K562 (cell line): ENCODE measurements around the gene EPN2. TPM values are rescaled to one million over a fixed set of nuclear protein-coding genes. Genes with fewer than 3 reads are reported as not detected.

Source experiments
- ATAC-seq: fragments of 200-7000 bp; cut with Tn5 transposase; 3 replicates; pipeline ENCODE4 v1.9.1; 2020; ENCODE audit warnings: moderate library complexity
- BruUV-seq: library from RNA; stranded (reverse); fragments of 400-500 nt; replicated peaks from 2 replicates; lab custom pipeline; 2021; lab: Mats Ljungman, UMichigan
- CTCF ChIA-PET: fragments of 300-600 bp; formaldehyde crosslinking; extraction: SDS; loops from one replicate; lab custom pipeline; 2021; ENCODE audit warnings: low intra/inter-chr PET ratio; lab: Yijun Ruan, JAX
- POLR2A ChIA-PET: fragments of 300-600, 350-650 bp; sonication (Branson Sonifier 250); formaldehyde crosslinking; extraction: SDS; loops from one replicate; lab custom pipeline; 2021; ENCODE audit warnings: antibody characterized with exemption, inconsistent platforms; lab: Yijun Ruan, JAX
- DNase-seq, 4 experiments: peaks; one replicate each; pipeline versions ENCODE4 v3.0.0 to v3.0.0-alpha.2; 2011 to 2018; ENCODE audit warnings: low spot score in 3 of 4, mixed read lengths in 3 of 4; ENCODE audit errors: extremely low read depth in 1 of 4
- FAIRE-seq: peaks from 2 replicates; lab custom pipeline; 2011; peaks lifted over from hg19 to GRCh38; lab: Jason Lieb, UNC
- H2AFZ ChIP-seq: 2 replicates; pipeline ENCODE4 v1.6.0; 2011; ENCODE audit warnings: low read depth, low read length, control low read depth, inconsistent platforms
- H3K27ac ChIP-seq: fragments of 200-600 bp; 3 replicates; pipeline ENCODE4 v1.8.0; 2011; ENCODE audit warnings: low read depth, mild to moderate bottlenecking, control low read depth, inconsistent platforms, low read length, moderate library complexity, mixed read lengths; ENCODE audit errors: extremely low read depth
- H3K27me3 ChIP-seq, 2 experiments: fragments of 300-600 bp in 1 of 2; 2 replicates in 1 of 2; 3 replicates in 1 of 2; pipeline versions ENCODE4 v1.6.0 to v1.8.0; 2011; ENCODE audit warnings: inconsistent platforms in 2 of 2, low read length in 2 of 2, mild to moderate bottlenecking in 1 of 2, mixed read lengths in 1 of 2, moderate library complexity in 1 of 2; ENCODE audit not compliant: control insufficient read depth in 2 of 2, insufficient read depth in 2 of 2
- H3K36me3 ChIP-seq: fragments of 300-600 bp; 3 replicates; pipeline ENCODE4 v1.8.0; 2011; ENCODE audit warnings: mild to moderate bottlenecking, low read length, inconsistent platforms; ENCODE audit not compliant: control insufficient read depth, insufficient read depth
- H3K4me1 ChIP-seq, 2 experiments: fragments of 200-600 bp in 1 of 2; replicated peaks in 1 of 2; 2 replicates in 1 of 2; 3 replicates in 1 of 2; pipeline versions ENCODE4 v1.5.1 to v1.8.0; 2011; ENCODE audit warnings: inconsistent platforms in 2 of 2, low read length in 2 of 2, mild to moderate bottlenecking in 1 of 2, mixed read lengths in 1 of 2, moderate library complexity in 1 of 2; ENCODE audit not compliant: control insufficient read depth in 2 of 2, insufficient read depth in 2 of 2
- H3K4me2 ChIP-seq: 2 replicates; pipeline ENCODE4 v1.6.1; 2011; ENCODE audit warnings: low read length, control low read depth, inconsistent platforms, mixed read lengths; ENCODE audit not compliant: insufficient read depth
- H3K4me3 ChIP-seq: fragments of 200-600 bp; sonication (generic), shearing (Covaris generic); 2 replicates; pipeline ENCODE4 v1.5.1; 2016; ENCODE audit warnings: control low read depth, inconsistent platforms
- H3K79me2 ChIP-seq: fragments of 200-600 bp; 3 replicates; pipeline ENCODE4 v1.8.0; 2011; ENCODE audit warnings: low read length, inconsistent platforms; ENCODE audit not compliant: control insufficient read depth, insufficient read depth
- H3K9ac ChIP-seq, 2 experiments: 2 replicates each; pipeline versions ENCODE4 v1.6.0 to v1.6.1; 2011; ENCODE audit warnings: low read depth in 2 of 2, low read length in 2 of 2, control low read depth in 1 of 2, inconsistent platforms in 1 of 2, mild to moderate bottlenecking in 1 of 2, mixed read lengths in 1 of 2; ENCODE audit not compliant: insufficient read depth in 1 of 2
- H3K9me1 ChIP-seq: one replicate; pipeline ENCODE4 v1.6.0; 2011; ENCODE audit warnings: inconsistent platforms, mild to moderate bottlenecking, low read length, moderate library complexity; ENCODE audit not compliant: control insufficient read depth, insufficient read depth
- H3K9me3 ChIP-seq: replicated peaks from 2 replicates; pipeline ENCODE4 v1.5.1; 2011; ENCODE audit warnings: low read depth, low read length, inconsistent platforms; ENCODE audit not compliant: control insufficient read depth, insufficient read depth
- H4K20me1 ChIP-seq: replicated peaks from 2 replicates; pipeline ENCODE4 v1.6.1; 2011; ENCODE audit warnings: low read length, inconsistent platforms, mixed read lengths; ENCODE audit not compliant: control insufficient read depth, insufficient read depth
- TBL1XR1 ChIP-seq, 2 experiments: IDR thresholded peaks; 2 replicates each; pipeline ENCODE4 v1.6.1; 2012; ENCODE audit warnings: improper control_type of control experiment in 2 of 2, low read length in 2 of 2, mild to moderate bottlenecking in 1 of 2
- WGBS: fragments of 100-300 bp; shearing (Covaris generic); methylation state at CpG from one replicate; pipeline ENCODE4 v1.1.6; 2016; ENCODE audit warnings: low coverage, mixed read lengths; ENCODE audit not compliant: insufficient coverage; ENCODE audit errors: missing lambda C conversion rate; 5-methylcytosine and 5-hydroxymethylcytosine counted together
- in situ Hi-C: fragments of 300-500 bp; cut with MboI; formaldehyde crosslinking; loops from 4 replicates; pipeline ENCODE4 v1.15.0; 2018; ENCODE audit warnings: inconsistent platforms, mixed read lengths
- intact Hi-C: fragments of 100-400 bp; cut with micrococcal nuclease; formaldehyde crosslinking; loops from 2 replicates; pipeline ENCODE4 v1.14.2; 2022
- polyA plus RNA-seq, 8 experiments: library from polyadenylated mRNA; depleted of rRNA in 4 of 8; stranded (reverse) in 5 of 8; unstranded in 3 of 8; fragments of >200 nt; fragmentation: Nextera tagmentation in 2 of 8; fragmentation: Illumina TruSeq in 1 of 8; extraction: Ambion mirVana in 2 of 8; extraction: Trizol in 1 of 8; gene quantifications; 2 replicates each; pipeline versions ENCODE4 v1.2.1 to v1.2.3, GENCODE V29; 2011 to 2014; ENCODE audit warnings: inconsistent platforms in 1 of 8, missing spikeins in 1 of 8
- total RNA-seq, 7 experiments: library from RNA; depleted of rRNA in 6 of 7; stranded (reverse); fragments of >200 nt in 6 of 7; fragmentation: Illumina TruSeq in 2 of 7; extraction: Trizol in 2 of 7; gene quantifications; 2 replicates each; pipeline versions ENCODE4 v1.2.1 to v1.2.3, GENCODE V29; 2011 to 2021; ENCODE audit warnings: low replicate concordance in 1 of 7
- TF ChIP-seq, protein P1 (sequence below): sonication (generic); formaldehyde crosslinking; IDR thresholded peaks from 2 replicates; pipeline ENCODE4 v1.9.0; 2022; ENCODE audit warnings: mild to moderate bottlenecking, missing genetic modification reagents
- TF ChIP-seq, protein P2 (sequence below): fragments of 450-650 bp; formaldehyde crosslinking; IDR thresholded peaks from 2 replicates; pipeline ENCODE4 v1.4.0; 2022; ENCODE audit warnings: missing genetic modification characterization

Gene EPN2
- total and polyA plus RNA-seq, 9 of the 15 experiments (the other 6 are each of a cell fraction or from before 2014, with no cell fraction given) = 1.0 to 12.9 (median 8.9) TPM

DNA sequence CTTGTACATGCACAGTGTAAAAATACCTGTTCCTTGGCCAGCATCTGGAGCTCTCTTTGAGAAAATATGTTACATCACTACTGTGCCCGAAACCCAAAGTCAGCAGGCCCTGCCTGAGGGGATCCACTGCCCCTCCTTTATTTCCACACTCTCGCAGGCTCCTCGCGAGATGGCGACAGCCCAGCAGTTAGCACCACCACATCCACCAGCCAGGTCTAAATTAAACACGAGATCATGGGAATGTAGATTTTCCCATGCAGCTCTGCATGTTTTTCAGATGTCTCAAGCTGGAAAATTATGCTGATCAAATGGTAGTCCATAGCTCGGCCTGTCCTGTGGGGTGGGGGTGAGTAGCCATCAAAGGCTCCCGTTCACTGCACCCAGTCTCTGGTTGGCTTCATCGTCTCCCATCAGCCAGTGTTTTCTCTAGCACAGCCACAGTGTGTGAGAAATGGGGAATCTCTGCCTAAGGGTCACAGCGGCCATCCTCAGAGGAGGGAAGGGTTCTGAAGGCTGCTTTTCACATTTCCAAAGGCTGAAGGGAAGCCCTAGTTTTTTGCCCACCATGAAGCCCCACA, 34.7 kb downstream of the EPN2 start:
- H4K20me1 ChIP-seq = peaks cover 6% of the 10 kb centered on the region; the same call in 1 of the 2 replicates
- ATAC-seq = no peak
- no peak overlapping the region for H3K9ac ChIP-seq
- no peaks in the 10 kb centered on the region for H3K9me3 ChIP-seq
- H3K9me1 ChIP-seq = no peaks in the 10 kb centered on the region
- FAIRE-seq = no peak
- H3K4me2 ChIP-seq = no peak overlapping the region
- H3K27ac ChIP-seq = no peak overlapping the region; the same call in 2 of the 3 replicates
- H3K4me1 ChIP-seq = peaks cover 16 to 46% of the 10 kb centered on the region in 2 experiments; a peak in 4 of 5 replicates
- BruUV-seq = no TSS peak
- intact Hi-C loops = no loop called here
- in situ Hi-C loops = no loop called here
- H3K79me2 ChIP-seq = 0 out of 3 replicates have a peak, but pooled peaks cover 2% of the 10 kb centered on the region
- WGBS = 80% methylated on average over 10 of the region's 10 CpGs
- no peak for DNase-seq
- H2AFZ ChIP-seq = no peak overlapping the region
- CTCF ChIA-PET = no interaction called here
- peaks cover 4% of the 10 kb centered on the region; the same call in 2 of the 3 replicates for H3K36me3 ChIP-seq
- TF ChIP-seq, protein P1, sequence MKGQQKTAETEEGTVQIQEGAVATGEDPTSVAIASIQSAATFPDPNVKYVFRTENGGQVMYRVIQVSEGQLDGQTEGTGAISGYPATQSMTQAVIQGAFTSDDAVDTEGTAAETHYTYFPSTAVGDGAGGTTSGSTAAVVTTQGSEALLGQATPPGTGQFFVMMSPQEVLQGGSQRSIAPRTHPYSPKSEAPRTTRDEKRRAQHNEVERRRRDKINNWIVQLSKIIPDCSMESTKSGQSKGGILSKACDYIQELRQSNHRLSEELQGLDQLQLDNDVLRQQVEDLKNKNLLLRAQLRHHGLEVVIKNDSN (CRISPR knock-in tag) = no peak
- TF ChIP-seq, protein P2, sequence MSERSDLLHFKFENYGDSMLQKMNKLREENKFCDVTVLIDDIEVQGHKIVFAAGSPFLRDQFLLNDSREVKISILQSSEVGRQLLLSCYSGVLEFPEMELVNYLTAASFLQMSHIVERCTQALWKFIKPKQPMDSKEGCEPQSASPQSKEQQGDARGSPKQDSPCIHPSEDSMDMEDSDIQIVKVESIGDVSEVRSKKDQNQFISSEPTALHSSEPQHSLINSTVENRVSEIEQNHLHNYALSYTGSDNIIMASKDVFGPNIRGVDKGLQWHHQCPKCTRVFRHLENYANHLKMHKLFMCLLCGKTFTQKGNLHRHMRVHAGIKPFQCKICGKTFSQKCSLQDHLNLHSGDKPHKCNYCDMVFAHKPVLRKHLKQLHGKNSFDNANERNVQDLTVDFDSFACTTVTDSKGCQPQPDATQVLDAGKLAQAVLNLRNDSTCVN (CRISPR knock-in tag) = no peak
- no peak for TF ChIP-seq TBL1XR1 (IDR thresholded peaks at IDR 0.05; ENCODE audit: low read length in 2 of 2)
- H3K4me3 ChIP-seq = no peak overlapping the region
- H3K27me3 ChIP-seq = no peaks in the 10 kb centered on the region
- POLR2A ChIA-PET = interaction anchor here (0.7 to 1.0 kb wide), 2 partner anchors 9 to 34 kb away, joined by 3 read pairs; no protein-coding TSS in a partner anchor
